Naive thymus-derived CD4-positive, alpha-beta T cell (primary cell): Measurements from ENCODE around the gene EPS8. TPM values are rescaled to one million over a fixed set of nuclear protein-coding genes. Genes with fewer than 3 reads are reported as not detected.
A peak's percentile ranks its signal among the peaks of the same experiment; 100 is the strongest.

Experiments used
- ATAC-seq: fragments of 150-1000 bp; cut with Tn5 transposase; 2 replicates; pipeline ENCODE4 v1.10.0; 2021; ENCODE audit warnings: mild to moderate bottlenecking, moderate library complexity
- CTCF ChIA-PET: fragments of 350-600 bp; sonication (Branson Sonifier 250); formaldehyde crosslinking; loops from one replicate; lab custom pipeline; 2021; ENCODE audit warnings: antibody characterized with exemption; lab: Charles Lee
- POLR2A ChIA-PET: fragments of 350-600 bp; sonication (Branson Sonifier 250); formaldehyde crosslinking; loops from one replicate; lab custom pipeline; 2021; ENCODE audit warnings: antibody characterized with exemption, inconsistent platforms; lab: Charles Lee
- DNase-seq, 9 donors: peaks; one replicate each; pipeline versions ENCODE4 v3.0.0 to v3.0.0-alpha.2; 2020 to 2022; ENCODE audit warnings: mixed read lengths in 1 of 9
- H3K27ac ChIP-seq: one replicate; pipeline ENCODE4 v1.7.0; 2013; ENCODE audit warnings: mild to moderate bottlenecking, low read depth, low read length, moderate library complexity
- H3K27me3 ChIP-seq, 2 donors: one replicate each; pipeline ENCODE4 v1.7.0; 2013; ENCODE audit warnings: low read length in 2 of 2, mild to moderate bottlenecking in 2 of 2, moderate library complexity in 2 of 2; ENCODE audit not compliant: control insufficient read depth in 2 of 2, insufficient read depth in 2 of 2
- H3K36me3 ChIP-seq, 3 experiments: 1 replicate in 2 of 3; 2 replicates in 1 of 3; pipeline ENCODE4 v1.7.0; 2013; ENCODE audit warnings: low read length in 3 of 3, mild to moderate bottlenecking in 3 of 3, moderate library complexity in 1 of 3; ENCODE audit not compliant: insufficient read depth in 3 of 3, control insufficient read depth in 2 of 3
- H3K4me1 ChIP-seq, 2 donors: one replicate each; pipeline ENCODE4 v1.7.0; 2013; ENCODE audit warnings: low read length in 2 of 2, mild to moderate bottlenecking in 2 of 2, moderate library complexity in 1 of 2; ENCODE audit not compliant: control insufficient read depth in 2 of 2, insufficient read depth in 2 of 2
- H3K4me3 ChIP-seq: 2 replicates; pipeline ENCODE4 v1.7.0; 2013; ENCODE audit warnings: mild to moderate bottlenecking, low read length
- H3K9me3 ChIP-seq, 3 experiments: 1 replicate in 2 of 3; 2 replicates in 1 of 3; pipeline ENCODE4 v1.7.0; 2013; ENCODE audit warnings: low read length in 3 of 3; ENCODE audit not compliant: control insufficient read depth in 2 of 3
- H3K27ac Mint-ChIP-seq, 9 donors: one replicate each; pipeline ENCODE4 v1.8.0; 2020 to 2022; ENCODE audit warnings: mixed read lengths in 9 of 9, mild to moderate bottlenecking in 8 of 9, moderate library complexity in 5 of 9, inconsistent platforms in 2 of 9
- H3K27me3 Mint-ChIP-seq, 5 donors: one replicate each; pipeline ENCODE4 v1.8.0; 2021 to 2022; ENCODE audit warnings: mixed read lengths in 5 of 5, mild to moderate bottlenecking in 1 of 5
- H3K36me3 Mint-ChIP-seq, 5 donors: one replicate each; pipeline ENCODE4 v1.8.0; 2020 to 2022; ENCODE audit warnings: mixed read lengths in 5 of 5, mild to moderate bottlenecking in 3 of 5, inconsistent platforms in 1 of 5
- H3K4me1 Mint-ChIP-seq, 7 donors: one replicate each; pipeline ENCODE4 v1.8.0; 2020 to 2022; ENCODE audit warnings: mixed read lengths in 7 of 7, mild to moderate bottlenecking in 3 of 7, inconsistent platforms in 1 of 7
- H3K4me3 Mint-ChIP-seq, 10 donors: one replicate each; pipeline ENCODE4 v1.8.0; 2020 to 2022; ENCODE audit warnings: mild to moderate bottlenecking in 10 of 10, mixed read lengths in 10 of 10, moderate library complexity in 6 of 10, inconsistent platforms in 2 of 10
- H3K9me3 Mint-ChIP-seq, 11 donors: one replicate each; pipeline ENCODE4 v1.8.0; 2020 to 2022; ENCODE audit warnings: mixed read lengths in 11 of 11, mild to moderate bottlenecking in 4 of 11, inconsistent platforms in 1 of 11, moderate library complexity in 1 of 11
- intact Hi-C, 2 donors: fragments of 100-400 bp; cut with micrococcal nuclease; formaldehyde crosslinking; loops; one replicate each; pipeline ENCODE4 v1.15.1; 2023
- polyA plus RNA-seq, 2 donors: library from polyadenylated mRNA; unstranded; fragments of 300-500 nt; fragmentation: Illumina TruSeq; gene quantifications; one replicate each; pipeline ENCODE4 v1.2.3, GENCODE V29; 2021
- total RNA-seq, 6 experiments: library from RNA in 5 of 6; stranded (reverse) in 5 of 6; gene quantifications; 1 replicate in 5 of 6; 2 replicates in 1 of 6; pipeline ENCODE4 v1.2.3 and lab custom pipeline; 2021 to 2026

Gene EPS8
- total and polyA plus RNA-seq, 7 experiments from 2014 or later, result 1.9 to 3.1 (median 2.5) TPM

DNA sequence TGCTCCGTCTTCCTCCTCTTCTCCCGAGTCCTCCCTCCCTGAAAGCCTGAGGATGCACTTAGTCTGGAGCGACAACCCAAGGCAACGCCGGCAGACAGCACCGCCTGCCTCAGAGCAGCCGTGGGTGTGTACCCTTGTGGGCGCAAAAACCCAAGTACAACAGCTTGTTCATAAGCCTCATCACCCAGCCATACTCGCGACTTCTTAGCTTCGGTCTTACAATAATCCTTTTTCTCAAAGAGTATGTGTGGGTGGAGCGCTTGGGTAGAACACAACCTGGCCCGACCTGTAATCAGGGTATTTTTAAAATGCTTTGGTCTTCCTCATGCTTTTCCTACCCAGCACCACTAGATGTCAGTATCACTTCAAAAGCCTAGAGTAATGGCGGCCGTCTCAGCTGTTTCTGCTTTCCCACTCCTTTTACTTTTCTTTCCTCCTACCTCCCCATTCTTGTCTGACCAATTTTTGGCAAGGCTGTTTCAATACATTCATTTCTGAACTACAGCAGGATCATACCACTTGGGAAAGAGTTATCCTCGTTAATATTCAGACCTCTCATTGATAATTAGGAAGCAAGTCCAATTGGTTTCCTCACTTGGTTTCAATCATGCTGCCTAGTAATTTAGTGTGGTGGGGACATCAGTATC, 198.9 kb downstream of the EPS8 start:
- peak overlapping the region in 8 of 9 donors; percentile 61 to 86 (median 69) for H3K27ac Mint-ChIP-seq
- peak; percentile 98 for ATAC-seq
- Histone ChIP-seq H3K36me3 (no peaks in the 10 kb centered on the region), H3K27me3 (no peaks in the 10 kb centered on the region), H3K9me3 (no peaks in the 10 kb centered on the region), H3K4me3 (peak overlapping the region; percentile 40), H3K27ac (no peak overlapping the region), H3K4me1 (peaks cover 0 to 5% of the 10 kb centered on the region in 2 donors)
- ChIA-PET POLR2A (interaction anchor here (1.0 kb wide), 1 partner anchor 14 kb away, joined by 4 read pairs; no protein-coding TSS in a partner anchor), CTCF (interaction anchor here (1.0 to 14.5 kb wide), 13 partner anchors 15 to 595 kb away, joined by 3 to 405 read pairs (median 4); partner anchors contain the start of gene EPS8)
- peaks cover 0 to 4% (median 0%) of the 10 kb centered on the region in 5 donors for H3K27me3 Mint-ChIP-seq
- H3K4me3 Mint-ChIP-seq, result peak overlapping the region; percentile 63 to 88 (median 78)
- intact Hi-C loops, result loop anchor here (1.0 to 5.0 kb wide), 6 partner anchors 112 to 309 kb away; partner anchors contain the start of genes EPS8 (in 1 of the 2) and STRAP (in 1 of the 2)
- peaks cover 0 to 12% (median 8%) of the 10 kb centered on the region in 7 donors for H3K4me1 Mint-ChIP-seq
- peaks cover 0 to 18% (median 9%) of the 10 kb centered on the region in 5 donors for H3K36me3 Mint-ChIP-seq
- peak; percentile 12 to 74 (median 66) for DNase-seq
- no peaks in the 10 kb centered on the region for H3K9me3 Mint-ChIP-seq

- intact Hi-C loops, result loop anchor here (1.0 to 5.0 kb wide), 6 partner anchors 113 to 310 kb away; partner anchors contain the start of genes EPS8 (in 1 of the 2) and STRAP (in 1 of the 2)
- Histone ChIP-seq H3K4me3 (no peak overlapping the region), H3K36me3 (no peaks in the 10 kb centered on the region), H3K27ac (no peak overlapping the region), H3K9me3 (no peaks in the 10 kb centered on the region), H3K4me1 (peaks cover 0 to 5% of the 10 kb centered on the region in 2 donors), H3K27me3 (no peaks in the 10 kb centered on the region)
- Mint-ChIP-seq H3K27me3 (peaks cover 0 to 6% (median 0%) of the 10 kb centered on the region in 5 donors), H3K9me3 (no peaks in the 10 kb centered on the region), H3K4me1 (peaks cover 0 to 12% (median 9%) of the 10 kb centered on the region in 7 donors), H3K27ac (peak overlapping the region in 4 of 9 donors; percentile 61 to 86 (median 66)), H3K36me3 (peaks cover 0 to 17% (median 8%) of the 10 kb centered on the region in 5 donors), H3K4me3 (peak overlapping the region; percentile 63 to 88 (median 78))
- ATAC-seq, result no peak
- ChIA-PET POLR2A (no interaction called here), CTCF (interaction anchor here (1.0 to 14.5 kb wide), 10 partner anchors 18 to 594 kb away, joined by 3 to 405 read pairs (median 4); partner anchors contain the start of gene EPS8)
- no peak for DNase-seq
Measured at GRCh38 chr12:15589328-15590032, 199.7 kb downstream of the EPS8 start.

DNA sequence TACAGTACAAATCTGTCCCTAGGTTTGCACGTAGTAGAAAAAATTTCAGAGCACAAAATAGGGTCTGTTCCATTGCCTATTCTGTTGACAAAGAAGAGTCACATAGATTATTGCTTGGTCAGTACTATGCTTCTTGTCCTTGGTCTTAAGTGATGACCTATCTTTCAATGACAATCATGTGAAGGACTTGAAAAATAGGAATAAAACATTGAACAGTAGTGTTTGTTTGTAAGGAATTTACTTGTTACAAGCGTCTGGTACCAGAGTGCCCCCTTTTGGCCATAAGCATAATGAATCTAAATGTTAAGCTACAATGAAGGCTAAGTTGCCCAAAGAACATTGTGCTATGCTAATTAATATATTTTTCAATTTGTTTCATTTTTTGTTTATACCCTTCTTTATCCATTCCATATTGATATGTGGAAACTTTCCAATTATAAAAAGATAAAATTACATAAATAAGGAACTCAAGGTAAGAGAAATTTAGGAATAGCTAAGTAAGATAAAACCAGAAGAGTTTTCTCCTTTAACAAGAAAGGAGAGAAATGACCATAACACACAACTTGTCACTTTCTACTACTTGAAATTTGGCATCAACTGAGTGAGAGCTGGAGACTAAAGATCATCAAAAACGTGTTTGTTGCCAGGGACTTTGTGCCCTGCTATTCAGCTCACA, 204.7 kb downstream of the EPS8 start:
- peaks cover 5 to 34% (median 17%) of the 10 kb centered on the region in 5 donors for H3K36me3 Mint-ChIP-seq
- H3K27me3 Mint-ChIP-seq, result peaks cover 0 to 3% (median 0%) of the 10 kb centered on the region in 5 donors
- no peak overlapping the region for H3K4me3 ChIP-seq
- intact Hi-C loops, result loop anchor here (1.0 to 5.0 kb wide), 7 partner anchors 52 to 862 kb away; partner anchors contain the start of gene EPS8 (in 1 of the 2)
- H3K4me1 ChIP-seq, result peaks cover 0 to 4% of the 10 kb centered on the region in 2 donors
- H3K27me3 ChIP-seq, result no peaks in the 10 kb centered on the region
- H3K36me3 ChIP-seq, result no peaks in the 10 kb centered on the region
- no peak overlapping the region for H3K4me3 Mint-ChIP-seq
- H3K4me1 Mint-ChIP-seq, result peaks cover 1 to 21% (median 15%) of the 10 kb centered on the region in 7 donors
- H3K27ac ChIP-seq, result no peak overlapping the region
- H3K9me3 Mint-ChIP-seq, result no peaks in the 10 kb centered on the region
- POLR2A ChIA-PET, result interaction anchor here (0.6 to 3.5 kb wide), 6 partner anchors 14 to 814 kb away, joined by 3 to 24 read pairs (median 4); no protein-coding TSS in a partner anchor
- H3K27ac Mint-ChIP-seq, result no peak overlapping the region
- ATAC-seq (peak; percentile 78), DNase-seq (peak in 7 of 9 donors; percentile 40 to 65 (median 56))
- no peaks in the 10 kb centered on the region for H3K9me3 ChIP-seq
- CTCF ChIA-PET, result interaction anchor here (0.7 to 14.5 kb wide), 20 partner anchors 11 to 971 kb away, joined by 3 to 405 read pairs (median 5); partner anchors contain the start of gene STRAP

DNA sequence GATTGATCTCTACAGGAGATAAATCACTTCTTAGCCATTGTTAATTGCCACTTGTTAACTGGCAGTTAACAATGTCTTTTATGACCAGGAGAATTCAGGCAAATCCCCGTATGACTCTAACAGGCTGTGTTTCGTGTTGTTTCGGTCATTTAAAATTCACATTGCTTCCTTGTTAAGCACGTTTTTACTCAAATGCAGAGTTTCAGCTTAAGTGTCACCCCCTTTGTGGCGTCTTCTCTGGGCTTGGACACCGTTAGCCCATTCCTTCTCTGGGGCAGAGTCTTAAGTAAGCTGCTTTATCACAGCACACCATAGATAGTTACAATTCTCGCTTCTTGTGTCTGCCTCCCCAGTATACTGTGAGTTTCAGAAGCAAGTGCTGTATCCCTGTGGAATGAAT, 205.4 kb downstream of the EPS8 start:
- Mint-ChIP-seq H3K4me1 (peaks cover 1 to 28% (median 17%) of the 10 kb centered on the region in 7 donors), H3K4me3 (no peak overlapping the region), H3K9me3 (no peaks in the 10 kb centered on the region), H3K36me3 (peaks cover 10 to 37% (median 21%) of the 10 kb centered on the region in 5 donors), H3K27me3 (peaks cover 0 to 3% (median 0%) of the 10 kb centered on the region in 5 donors), H3K27ac (peak overlapping the region in 1 of 9 donors; percentile 25)
- H3K4me3 ChIP-seq, result no peak overlapping the region
- no peak overlapping the region for H3K27ac ChIP-seq
- H3K4me1 ChIP-seq, result peaks cover 0 to 4% of the 10 kb centered on the region in 2 donors
- H3K27me3 ChIP-seq, result no peaks in the 10 kb centered on the region
- ATAC-seq, result no peak
- no peak for DNase-seq
- POLR2A ChIA-PET, result interaction anchor here (1.1 to 3.5 kb wide), 2 partner anchors 12 to 52 kb away, joined by 3 to 24 read pairs; no protein-coding TSS in a partner anchor
- intact Hi-C loops, result loop anchor here (1.0 to 5.0 kb wide), 7 partner anchors 52 to 861 kb away; partner anchors contain the start of gene EPS8 (in 1 of the 2)
- CTCF ChIA-PET, result interaction anchor here (0.5 to 14.5 kb wide), 13 partner anchors 10 to 434 kb away, joined by 3 to 405 read pairs (median 5); partner anchors contain the start of gene STRAP
- no peaks in the 10 kb centered on the region for H3K36me3 ChIP-seq
- H3K9me3 ChIP-seq, result no peaks in the 10 kb centered on the region

GRCh38 chr12:15581006-15581405, 208.2 kb downstream of the EPS8 start:
- ChIA-PET POLR2A (interaction anchor here (1.0 to 3.3 kb wide), 3 partner anchors 10 to 46 kb away, joined by 5 to 24 read pairs (median 10); no protein-coding TSS in a partner anchor), CTCF (interaction anchor here (0.7 to 14.5 kb wide), 2 partner anchors 50 to 712 kb away, joined by 4 to 405 read pairs; no protein-coding TSS in a partner anchor)
- Histone ChIP-seq H3K4me3 (no peak overlapping the region), H3K27me3 (no peaks in the 10 kb centered on the region), H3K27ac (no peak overlapping the region), H3K9me3 (no peaks in the 10 kb centered on the region), H3K4me1 (peaks cover 0 to 4% of the 10 kb centered on the region in 2 donors), H3K36me3 (no peaks in the 10 kb centered on the region)
- peaks cover 11 to 59% (median 19%) of the 10 kb centered on the region in 5 donors for H3K36me3 Mint-ChIP-seq
- ATAC-seq (no peak), DNase-seq (no peak)
- H3K4me3 Mint-ChIP-seq, result no peak overlapping the region
- H3K9me3 Mint-ChIP-seq, result peaks cover 0 to 6% (median 0%) of the 10 kb centered on the region in 11 donors
- H3K27me3 Mint-ChIP-seq, result peaks cover 0 to 3% (median 0%) of the 10 kb centered on the region in 5 donors
- peaks cover 4 to 42% (median 23%) of the 10 kb centered on the region in 7 donors for H3K4me1 Mint-ChIP-seq
- intact Hi-C loops, result loop anchor here in 1 of 2 donors (5.0 kb wide), 1 partner anchor 206 kb away; the partner anchor contains the start of gene EPS8
- peak overlapping the region in 6 of 9 donors; percentile 17 to 65 (median 44) for H3K27ac Mint-ChIP-seq
